GM20431 (cell line): ENCODE measurements around the gene OR10K1.
"Not testable (repeated sequence)": the region's sequence is repeated elsewhere in the genome, so short reads cannot be mapped to it uniquely, and the experiment has no call there.

Experiments used
- in situ Hi-C: fragments of 300-500 bp; cut with MseI, MboI; formaldehyde crosslinking; loops from one replicate; pipeline ENCODE4 v1.15.0; 2020; ENCODE audit warnings: low sequenced_read_pairs; ENCODE audit not compliant: unreplicated experiment

Gene OR10K1

GRCh38 chr1:158461534-158461933, at the start of gene OR10K1:
Gene OR10K1 (plus strand): TSS chr1:158461834. CDS start chr1:158465562, 3,728 bp downstream.
- in situ Hi-C loops = no loop called here

- in situ Hi-C loops = no loop called here
These were observed 46.8 kb upstream of the OR10K1 start for GRCh38 chr1:158414651-158415345.

- in situ Hi-C loops = no loop called here
These were observed 44.0 kb upstream of the OR10K1 start for GRCh38 chr1:158417586-158417985.

- in situ Hi-C loops = no loop called here
These were observed 39.4 kb upstream of the OR10K1 start for GRCh38 chr1:158422212-158422611.

GRCh38 chr1:158425027-158425426, 36.6 kb upstream of the OR10K1 start:
- in situ Hi-C loops = no loop called here

GRCh38 chr1:158426137-158426536, 35.5 kb upstream of the OR10K1 start, which contains the start of gene OR10K2:
Gene OR10K2 (minus strand): TSS chr1:158426237. CDS start chr1:158420866, 5,371 bp downstream.
- in situ Hi-C loops = no loop called here

GRCh38 chr1:158430163-158430562, 31.5 kb upstream of the OR10K1 start:
- in situ Hi-C loops = not testable (repeated sequence)

GRCh38 chr1:158434741-158435140, 26.9 kb upstream of the OR10K1 start:
- in situ Hi-C loops = no loop called here

- in situ Hi-C loops = no loop called here
These were observed 16.3 kb upstream of the OR10K1 start for GRCh38 chr1:158445376-158445775.

- in situ Hi-C loops = no loop called here
These were observed 7.1 kb upstream of the OR10K1 start for GRCh38 chr1:158454537-158454936.

GRCh38 chr1:158457246-158457645, 4.4 kb upstream of the OR10K1 start:
- in situ Hi-C loops = no loop called here

GRCh38 chr1:158458263-158458662, 3.4 kb upstream of the OR10K1 start:
- in situ Hi-C loops = no loop called here

- in situ Hi-C loops = no loop called here
These were observed 10.3 kb downstream of the OR10K1 start, which contains the start of gene OR10R2 for GRCh38 chr1:158471920-158472319. Gene OR10R2 (plus strand): TSS chr1:158472220. CDS start chr1:158472326, 106 bp downstream.

GRCh38 chr1:158485455-158485854, 23.8 kb downstream of the OR10K1 start:
- in situ Hi-C loops = no loop called here

GRCh38 chr1:158491316-158491715, 29.7 kb downstream of the OR10K1 start:
- in situ Hi-C loops = no loop called here

GRCh38 chr1:158493054-158493453, 31.4 kb downstream of the OR10K1 start:
- in situ Hi-C loops = no loop called here

GRCh38 chr1:158494796-158495195, 33.2 kb downstream of the OR10K1 start:
- in situ Hi-C loops = no loop called here

- in situ Hi-C loops = no loop called here
These were observed 34.7 kb downstream of the OR10K1 start for GRCh38 chr1:158496374-158496773.

GRCh38 chr1:158506369-158506987, 44.8 kb downstream of the OR10K1 start:
- in situ Hi-C loops = loop anchor here (25.0 kb wide), 2 partner anchors 294 to 481 kb away; no protein-coding TSS in a partner anchor

GRCh38 chr1:158507511-158507910, 45.9 kb downstream of the OR10K1 start:
- in situ Hi-C loops = loop anchor here (25.0 kb wide), 2 partner anchors 295 to 480 kb away; no protein-coding TSS in a partner anchor

GRCh38 chr1:158509471-158510156, 48.0 kb downstream of the OR10K1 start:
- in situ Hi-C loops = loop anchor here (25.0 kb wide), 2 partner anchors 297 to 478 kb away; no protein-coding TSS in a partner anchor
